ENCODE results near the gene TRABD2B.

- TF ChIP-seq EZH2 (IDR thresholded peaks at IDR 0.05; ENCODE audit: insufficient read depth, poor library complexity, severe bottlenecking) (no peak), EZH2phosphoT487 (IDR thresholded peaks at IDR 0.05; ENCODE audit: insufficient read depth, low read depth) (no peak)
These were observed 38.4 kb upstream of the TRABD2B start for GRCh38 chr1:48035371-48036141.

Measured in GM23248 (cell line).